Tibial nerve (tissue), 4 donors: ENCODE results near the gene SARM1.

Experiments
- CTCF ChIP-seq, 5 experiments: fragments of 200-600 bp in 3 of 5; fragments of 450-650 bp in 2 of 5; sonication (generic) in 3 of 5; IDR thresholded peaks; one replicate each; pipeline ENCODE4 v1.5.1; 2016 to 2019; ENCODE audit warnings: antibody characterized with exemption in 5 of 5, mild to moderate bottlenecking in 3 of 5, moderate library complexity in 2 of 5
- EP300 ChIP-seq, 2 donors: sonication (generic); formaldehyde crosslinking; IDR thresholded peaks; one replicate each; pipeline ENCODE4 v1.6.1; 2017; ENCODE audit warnings: antibody characterized with exemption in 2 of 2, mild to moderate bottlenecking in 1 of 2
- POLR2A ChIP-seq, 2 donors: fragments of 450-650 bp; IDR thresholded peaks; one replicate each; pipeline ENCODE4 v1.6.1; 2017; ENCODE audit warnings: antibody characterized with exemption in 2 of 2, mild to moderate bottlenecking in 2 of 2, moderate library complexity in 2 of 2

- TF ChIP-seq EP300 (IDR thresholded peaks at IDR 0.05) (no peak), POLR2A (IDR thresholded peaks at IDR 0.05) (no peak), CTCF (IDR thresholded peaks at IDR 0.05) (no peak)
These were observed 1.8 kb upstream of the SARM1 start for GRCh38 chr17:28369684-28370034.
